ENCODE data around the gene RPA3.
A peak's percentile ranks its signal among the peaks of the same experiment; 100 is the strongest.

The RPA3 gene

DNA sequence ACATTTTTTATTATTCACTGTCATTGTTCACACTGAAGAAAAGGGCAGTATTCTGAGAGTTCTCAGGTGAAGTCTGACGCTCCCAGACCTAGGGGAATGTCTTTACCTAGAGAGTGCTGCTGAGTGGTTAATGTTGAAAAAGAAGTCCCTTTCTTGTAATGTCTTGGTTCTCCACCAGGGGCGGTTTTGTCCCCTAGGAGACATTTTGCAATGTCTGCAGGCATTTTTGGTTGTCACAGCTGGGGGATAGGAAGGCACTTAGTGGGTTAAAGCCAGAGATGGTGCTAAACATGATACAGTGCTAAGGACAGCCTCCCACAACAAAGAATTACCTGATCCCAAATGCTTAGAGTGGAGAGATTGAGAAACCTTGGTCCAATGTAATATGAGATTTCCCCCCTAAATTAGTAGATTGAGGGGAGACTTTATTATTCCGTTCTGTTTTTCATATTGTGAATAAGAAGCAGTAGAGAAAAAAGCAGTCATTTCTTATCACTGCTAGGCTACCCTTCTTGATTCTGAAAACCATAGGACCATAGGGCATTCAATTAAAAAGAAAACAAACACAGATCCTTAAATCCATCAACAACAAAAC lies 64.7 kb downstream of the RPA3 start:
- DNase-seq (ENCODE audit: low spot score), result peak; percentile 25

DNA sequence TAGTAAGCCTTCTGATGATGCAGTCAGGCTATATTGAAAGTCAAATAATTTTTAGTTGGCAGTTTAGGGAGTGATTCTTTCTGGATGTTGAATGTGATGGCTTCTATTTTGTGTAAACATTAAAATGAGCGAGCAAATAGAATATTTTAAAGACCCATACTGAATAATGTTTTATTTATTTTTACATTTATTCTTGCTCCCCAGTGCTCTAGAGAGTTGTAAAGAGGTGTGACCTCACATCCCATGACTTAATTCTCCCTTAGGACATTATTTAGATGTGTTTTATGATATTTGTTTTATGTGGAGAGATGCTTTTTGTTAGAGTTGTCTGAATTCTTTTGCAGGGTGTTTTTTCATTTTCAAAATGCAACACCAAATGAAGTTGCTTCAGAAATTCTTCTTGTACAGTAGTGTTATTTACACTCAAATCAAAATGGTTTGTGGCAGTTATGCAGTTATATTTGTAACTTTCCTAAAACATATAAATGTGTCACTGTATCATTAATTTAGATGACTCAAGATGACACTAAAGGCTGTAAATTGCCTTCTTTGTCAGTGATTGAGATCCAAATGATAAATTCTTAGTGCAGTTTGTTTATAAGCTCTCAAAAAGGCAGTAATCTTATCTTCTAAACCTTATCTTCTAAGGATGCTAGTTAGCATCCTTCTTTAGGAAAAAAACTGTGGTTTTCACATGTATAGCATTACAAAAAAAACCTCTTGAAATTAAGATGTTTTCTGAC lies 65.4 kb downstream of the RPA3 start:
- DNase-seq (ENCODE audit: low spot score), result no peak

DNA sequence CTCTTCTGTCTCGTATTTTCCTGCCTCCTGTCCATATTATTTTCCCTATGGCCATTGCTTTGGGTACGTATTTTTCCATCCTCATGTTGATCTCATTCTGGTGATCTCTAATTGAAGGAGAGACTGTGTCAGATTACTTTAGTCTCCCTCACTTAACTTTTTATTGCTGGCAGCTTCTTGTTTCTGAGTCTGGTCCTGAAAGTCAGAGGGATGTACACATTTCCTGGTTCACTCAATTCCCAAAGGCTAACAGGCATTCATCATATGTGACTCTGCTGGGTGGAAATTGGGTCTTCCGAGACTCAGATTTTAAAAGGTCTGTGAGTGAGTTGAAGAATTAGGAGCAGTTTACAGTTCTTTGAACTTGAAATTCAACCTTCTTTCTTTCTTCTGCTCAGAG lies 66.9 kb downstream of the RPA3 start:
- no peak for DNase-seq (ENCODE audit: low spot score)

DNA sequence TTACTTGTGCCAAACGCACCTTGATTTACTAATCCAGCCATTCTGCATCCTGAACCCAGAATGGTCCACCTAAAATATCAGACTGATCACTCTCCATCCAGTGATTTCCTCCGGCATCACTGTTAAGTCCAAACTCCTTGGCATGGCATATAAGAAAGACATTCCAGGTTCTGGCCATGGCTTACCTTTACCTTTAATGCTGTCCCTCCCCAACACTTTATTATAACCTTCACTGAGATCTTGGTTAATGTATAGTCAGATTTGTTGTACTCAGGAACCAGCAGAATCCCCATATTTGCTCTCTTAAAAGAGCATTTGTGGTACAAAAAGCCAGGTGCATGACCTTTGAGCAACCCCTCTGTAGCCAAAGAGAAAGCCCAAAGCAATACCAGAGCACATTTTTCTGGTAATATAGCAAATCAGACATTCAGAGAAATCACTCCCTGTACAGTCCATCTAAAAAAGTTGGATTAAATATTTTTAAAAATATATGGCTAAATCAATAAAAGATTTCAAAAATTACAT lies 67.7 kb downstream of the RPA3 start:
- DNase-seq (ENCODE audit: low spot score), result no peak

DNA sequence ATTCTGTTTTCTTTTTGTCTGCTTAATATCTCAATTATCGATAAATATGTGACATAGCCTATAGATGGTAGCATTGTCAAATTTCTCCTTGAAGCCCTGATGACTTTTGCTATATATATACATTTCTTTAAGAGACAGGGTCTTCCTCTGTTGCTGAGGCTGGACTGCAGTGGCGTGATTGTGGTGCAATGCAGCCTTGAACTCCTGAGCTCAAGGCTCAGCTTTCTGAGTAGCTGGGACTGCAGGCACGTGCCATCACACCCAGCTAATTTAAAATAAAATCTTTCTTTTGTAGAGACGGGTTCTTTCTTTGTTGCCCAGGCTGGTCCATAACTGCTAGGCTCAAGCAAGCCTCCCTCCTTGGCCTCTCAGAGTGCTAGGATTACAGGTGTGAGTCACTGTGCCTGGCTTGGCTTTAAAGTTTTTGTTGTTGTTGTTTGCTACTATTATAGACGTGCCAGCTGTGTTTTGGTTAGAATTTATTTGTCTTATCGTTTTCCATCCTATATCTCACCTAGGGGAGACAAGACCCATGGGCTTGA lies 70.8 kb downstream of the RPA3 start:
- no peak for DNase-seq (ENCODE audit: low spot score)

DNA sequence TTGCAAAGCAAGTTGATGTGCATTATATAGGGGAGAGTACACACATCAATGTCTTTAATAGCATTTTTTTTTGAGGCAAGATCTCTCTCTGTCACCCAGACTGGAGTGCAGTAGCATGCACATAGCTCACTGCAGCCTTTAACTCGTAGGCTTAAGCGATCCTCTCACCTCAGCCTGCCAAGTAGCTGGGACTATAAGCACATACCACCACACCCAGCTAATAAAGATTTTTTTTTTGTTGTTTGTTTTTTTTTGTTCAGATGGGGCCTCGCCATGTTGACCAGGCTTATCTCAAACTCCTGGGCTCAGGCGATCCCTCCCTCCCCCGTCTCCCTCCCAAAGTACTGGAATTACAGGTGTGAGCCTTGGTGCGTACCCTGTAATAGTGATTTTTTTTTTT lies 76.3 kb downstream of the RPA3 start:
- no peak for DNase-seq (ENCODE audit: low spot score)

DNA sequence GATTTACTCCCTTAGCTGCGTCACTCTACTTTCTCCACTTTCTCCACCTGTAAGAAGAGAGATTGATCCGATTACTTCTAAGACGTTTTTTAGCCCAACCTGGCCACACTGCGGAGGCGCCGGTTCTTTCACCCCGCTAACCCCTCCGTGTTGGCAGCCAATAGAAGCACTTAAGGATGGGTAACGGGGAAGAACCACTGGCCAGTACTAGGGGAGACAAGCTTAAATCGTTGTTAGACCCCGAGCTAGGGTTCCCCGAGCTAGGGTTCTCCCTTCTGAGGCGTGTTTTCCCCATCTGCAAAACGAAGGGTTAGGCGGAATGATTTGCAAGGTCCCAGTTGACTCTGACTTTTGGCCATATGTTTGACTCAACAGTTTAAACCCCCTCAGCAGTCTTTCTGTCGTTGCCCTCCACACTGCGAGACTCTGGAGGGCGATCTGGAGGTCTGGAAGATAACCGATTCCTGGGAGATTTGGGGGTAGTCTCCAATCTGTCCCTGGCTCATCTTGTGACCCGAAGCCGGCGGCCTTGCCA lies 77.2 kb downstream of the RPA3 start:
- DNase-seq (ENCODE audit: low spot score), result no peak

DNA sequence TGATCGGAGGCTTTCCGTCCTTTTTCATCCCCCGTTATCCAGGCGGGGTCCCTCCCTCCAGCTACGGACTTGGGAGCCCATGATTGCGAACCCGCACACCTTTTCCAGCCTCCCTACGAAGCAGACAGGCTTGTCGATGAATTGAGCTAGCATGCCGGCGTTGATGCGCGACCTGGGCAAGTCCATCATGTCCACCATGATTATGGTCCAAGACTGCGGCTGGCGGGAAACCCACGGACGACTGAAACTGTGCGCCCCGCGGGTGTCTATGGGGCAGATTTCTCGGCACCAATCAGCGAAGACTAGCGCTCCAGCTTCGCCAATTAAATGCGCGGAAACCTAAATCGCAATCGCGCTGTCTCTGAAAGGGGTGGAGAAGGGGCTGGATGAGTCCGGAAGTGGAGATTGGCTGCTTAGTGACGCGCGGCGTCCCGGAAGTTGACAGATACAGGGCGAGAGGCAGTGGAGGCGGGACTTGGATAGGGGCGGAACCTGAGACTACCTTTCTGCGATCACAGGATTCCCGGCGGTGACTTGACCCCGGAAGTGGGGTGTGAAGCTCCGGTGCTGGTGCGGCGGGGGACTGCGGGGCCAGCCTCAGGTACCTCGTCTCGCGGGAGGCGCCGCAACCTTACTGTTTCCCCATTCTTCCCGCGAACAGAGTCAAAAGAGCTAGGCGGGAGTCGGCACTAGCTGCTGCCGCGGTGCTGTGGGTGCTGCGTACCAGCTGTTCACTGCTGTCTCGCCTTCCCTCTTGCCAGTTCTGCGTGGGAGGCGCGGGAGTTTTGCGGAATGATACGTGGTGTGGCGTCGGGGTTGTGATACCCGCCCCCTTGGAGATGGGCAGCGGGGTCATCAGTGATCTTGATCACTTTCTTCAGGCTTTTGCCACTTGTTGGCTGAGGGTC lies 77.9 kb downstream of the RPA3 start, which contains the start of gene UMAD1:
Gene UMAD1 (plus strand): TSS at position 532 of the 908 bp plus-strand sequence. CDS start 32,620 bp downstream, outside the sequence.
- peak; percentile 89 for DNase-seq (ENCODE audit: low spot score)

DNA sequence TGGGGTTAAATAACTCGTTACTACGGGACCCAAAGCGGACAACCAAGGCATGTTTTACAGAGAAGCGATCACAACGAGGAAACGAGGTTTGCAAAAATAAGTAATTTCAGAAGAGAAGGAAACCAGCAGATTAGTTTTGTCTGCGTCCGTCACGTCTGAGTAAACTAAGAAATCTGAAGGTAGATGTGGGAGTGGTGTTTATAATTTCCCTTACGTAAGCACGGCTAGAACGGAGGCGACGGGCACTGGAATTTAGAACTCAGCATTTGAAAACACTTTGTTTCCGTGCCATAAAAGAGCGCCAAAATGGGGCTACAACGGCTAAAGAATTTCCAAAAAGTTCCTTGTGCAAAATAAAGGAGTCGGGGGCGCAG lies 78.6 kb downstream of the RPA3 start:
- DNase-seq (ENCODE audit: low spot score), result no peak

DNA sequence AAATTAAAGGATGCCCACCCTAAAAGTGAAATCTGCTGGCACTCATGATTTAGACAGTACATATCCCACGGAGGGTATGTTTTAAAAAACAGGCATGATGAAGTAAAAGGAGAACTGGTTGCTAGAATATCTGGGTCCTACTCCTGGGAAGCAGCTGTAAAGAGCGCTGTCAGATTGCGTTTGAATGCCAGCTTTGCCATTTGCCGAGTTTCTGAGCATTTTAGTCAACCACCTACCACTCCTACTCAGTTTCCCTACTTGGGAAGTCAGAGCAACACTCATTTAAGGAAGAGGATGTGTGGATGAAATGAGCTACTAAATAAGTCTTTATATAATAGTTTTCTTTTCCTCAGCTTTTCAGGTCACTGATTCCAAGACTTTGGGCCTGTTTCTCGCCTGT lies 79.0 kb downstream of the RPA3 start:
- no peak for DNase-seq (ENCODE audit: low spot score)

DNA sequence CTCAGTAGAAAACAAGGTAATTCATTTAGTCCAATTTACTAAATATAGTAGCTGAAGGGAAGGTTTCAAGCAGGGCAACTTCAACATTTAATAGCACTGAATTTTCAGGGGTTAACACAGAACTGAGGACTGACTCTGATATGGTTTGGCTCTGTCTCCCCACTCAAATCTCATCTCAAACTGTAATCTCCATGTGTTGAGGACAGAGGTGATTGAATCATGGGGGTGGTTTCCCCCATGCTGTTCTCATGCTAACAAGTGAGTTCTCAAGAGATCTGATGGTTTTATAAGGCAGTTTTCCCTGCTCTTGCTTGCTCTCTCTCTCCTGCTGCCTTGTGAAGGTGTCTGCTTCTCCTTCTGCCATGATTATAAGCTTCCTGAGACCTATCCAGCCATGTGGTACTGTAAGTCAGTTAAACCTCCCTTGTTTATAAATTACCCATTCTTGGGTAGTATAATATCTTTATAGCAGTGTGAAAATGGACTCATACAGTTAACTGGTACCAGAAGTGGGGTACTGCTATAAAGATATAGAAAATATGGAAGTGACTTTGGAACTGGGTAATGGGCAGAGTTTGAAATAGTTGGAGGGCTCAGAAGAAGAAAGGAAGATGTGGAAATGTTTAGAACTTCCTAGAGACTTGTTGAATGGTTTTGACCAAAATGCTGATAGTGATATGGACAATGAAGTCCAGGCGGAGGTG lies 87.6 kb downstream of the RPA3 start:
- no peak for DNase-seq (ENCODE audit: low spot score)

DNA sequence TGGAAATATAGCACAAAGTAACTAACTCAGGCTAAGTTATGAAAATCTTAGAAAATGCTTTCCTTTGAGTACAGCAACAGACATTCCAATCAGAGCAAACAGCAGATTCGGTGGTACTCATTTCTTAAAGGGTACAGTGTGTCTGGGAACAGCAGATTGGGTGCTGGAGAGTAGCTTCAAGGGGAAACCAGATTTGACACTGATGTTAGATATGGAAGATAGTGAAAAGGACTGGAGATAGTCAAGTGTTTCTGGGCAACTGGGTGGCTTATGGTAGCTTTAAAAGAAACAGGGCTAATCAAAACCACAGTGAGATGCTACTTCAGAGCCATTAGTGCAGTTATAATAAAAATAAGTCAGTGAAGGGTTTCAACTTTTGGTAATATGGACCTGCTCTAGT lies 89.9 kb downstream of the RPA3 start:
- no peak for DNase-seq (ENCODE audit: low spot score)

DNA sequence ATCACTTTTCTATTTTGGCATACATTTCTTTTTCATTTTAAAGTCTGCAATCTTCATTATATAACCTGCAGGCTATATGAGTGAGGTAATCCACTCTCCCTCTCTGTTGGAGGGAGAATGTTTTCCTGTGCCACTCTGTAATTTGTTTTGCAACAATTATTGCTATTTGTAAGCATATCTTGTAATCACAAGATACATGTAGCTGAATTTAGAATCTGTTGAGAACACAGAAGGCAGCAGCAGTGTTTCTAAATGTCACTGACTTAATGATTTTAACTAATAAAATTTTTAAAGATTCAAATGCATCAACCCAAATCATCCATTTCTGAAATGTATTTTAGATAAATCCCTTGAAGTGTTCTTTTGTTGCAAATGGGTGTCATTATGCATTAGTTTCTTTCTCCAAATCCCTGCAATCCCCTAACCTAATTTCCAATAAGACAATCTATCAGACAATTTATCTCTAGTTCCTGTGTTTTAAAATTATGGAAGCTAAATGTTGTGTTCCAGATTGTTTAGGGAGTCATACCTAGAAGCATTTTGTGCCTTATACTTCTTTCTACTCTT lies 97.7 kb downstream of the RPA3 start:
- DNase-seq (ENCODE audit: low spot score), result no peak

DNA sequence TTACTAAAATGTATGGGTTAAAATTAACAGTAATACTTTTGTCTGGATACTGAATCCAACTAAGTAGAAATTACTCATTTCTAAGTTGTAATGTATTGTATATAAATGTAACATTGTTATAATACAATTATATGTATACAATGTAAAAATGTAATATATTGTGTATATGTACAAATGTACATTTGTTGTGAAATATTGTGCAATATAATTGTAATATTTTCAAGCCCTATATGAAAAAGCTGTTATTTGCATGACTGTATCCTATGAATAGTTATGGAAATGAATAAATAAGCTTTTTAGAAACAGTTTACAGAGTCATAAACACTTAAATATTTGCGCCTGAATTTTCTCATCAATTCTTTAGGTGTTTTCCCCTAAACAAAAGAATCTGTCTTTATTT lies 98.2 kb downstream of the RPA3 start:
- no peak for DNase-seq (ENCODE audit: low spot score)

DNA sequence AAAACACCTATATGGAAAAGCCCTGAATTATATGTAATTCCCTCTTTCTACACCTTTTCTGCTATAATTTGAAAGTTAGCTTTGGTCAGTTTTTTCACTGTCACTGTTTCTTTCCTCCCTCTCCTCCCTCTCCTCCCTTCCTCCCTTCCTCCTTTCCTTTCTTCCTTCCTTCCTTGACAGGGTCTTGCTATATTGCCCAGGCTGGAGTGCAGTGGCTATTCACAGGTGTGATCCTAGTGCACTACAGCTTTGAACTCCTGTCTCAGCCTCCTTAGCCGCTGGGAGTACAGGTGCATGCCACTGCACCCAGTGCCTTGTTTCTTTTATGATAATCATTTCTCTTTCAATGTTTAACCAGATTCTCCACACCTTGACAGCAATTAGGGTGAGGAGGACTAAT lies 100.0 kb downstream of the RPA3 start:
- DNase-seq (ENCODE audit: low spot score), result no peak

DNA sequence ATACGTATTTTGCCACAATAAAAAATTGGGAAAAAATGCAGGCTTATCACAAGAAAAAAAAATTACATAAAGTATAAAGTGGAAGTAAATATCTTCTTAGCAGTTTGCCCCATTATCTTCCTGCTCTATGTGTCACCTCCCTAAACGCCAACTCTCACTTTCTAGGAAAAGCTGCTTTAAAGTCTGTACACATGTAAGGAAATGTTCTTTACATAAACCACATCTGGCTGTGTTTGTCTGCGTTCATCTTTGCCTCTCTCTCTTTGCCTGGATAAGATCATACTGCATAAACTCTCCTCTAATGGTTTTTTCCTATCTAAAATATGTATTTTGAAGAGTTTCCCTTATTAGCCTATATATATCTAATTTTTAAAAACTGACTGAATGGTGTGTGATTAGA lies 100.9 kb downstream of the RPA3 start:
- no peak for DNase-seq (ENCODE audit: low spot score)

DNA sequence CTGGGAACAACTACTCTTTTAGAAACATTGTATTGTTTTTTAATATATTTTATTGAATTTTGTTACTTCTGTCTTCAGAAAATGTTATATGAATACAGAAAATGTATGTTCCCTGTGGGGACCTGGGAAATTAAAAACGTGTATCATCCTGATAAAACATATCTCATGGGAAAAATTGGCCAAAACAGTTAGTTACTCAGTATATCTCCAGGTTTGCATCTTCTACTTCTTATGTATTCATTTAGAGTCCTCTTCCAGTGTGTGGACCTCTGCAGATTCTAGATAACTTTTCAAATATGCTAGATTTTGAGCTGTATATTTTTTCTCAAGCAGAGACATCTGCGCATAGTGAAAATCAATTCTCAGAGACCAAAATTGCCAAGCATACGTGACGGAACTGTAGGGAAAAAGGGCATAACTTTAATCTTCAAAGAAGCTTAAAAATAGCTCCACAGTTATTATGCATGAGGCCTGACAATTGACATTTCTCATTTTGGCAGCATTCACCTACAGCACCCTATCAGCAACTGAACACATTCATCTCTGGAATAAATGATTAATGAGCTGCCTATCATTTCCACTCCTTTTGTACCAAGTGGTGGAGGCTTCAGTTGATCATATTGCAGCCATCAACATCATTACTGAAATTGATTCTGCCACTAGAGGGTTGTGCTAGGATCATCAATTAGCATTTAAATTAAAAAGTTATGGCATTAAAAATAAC lies 104.2 kb downstream of the RPA3 start:
- no peak for DNase-seq (ENCODE audit: low spot score)

DNA sequence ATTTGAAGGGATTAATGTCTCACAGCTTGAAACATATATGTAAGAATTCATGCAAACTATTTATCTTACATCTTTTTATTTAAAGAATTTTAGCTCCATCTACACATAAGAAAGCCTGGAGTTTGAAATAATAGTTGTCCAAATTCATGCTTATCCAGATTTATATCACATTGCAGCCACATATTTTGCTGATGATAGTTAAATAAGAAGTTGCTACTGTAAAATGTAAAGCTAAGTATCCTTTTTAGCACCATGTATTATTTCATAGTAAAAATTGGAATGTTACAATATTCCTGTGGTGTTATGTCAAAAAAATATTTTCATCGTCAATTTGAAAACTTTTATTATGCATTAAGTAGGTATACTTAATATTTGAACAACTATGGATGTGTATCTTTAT lies 105.2 kb downstream of the RPA3 start:
- no peak for DNase-seq (ENCODE audit: low spot score)

DNA sequence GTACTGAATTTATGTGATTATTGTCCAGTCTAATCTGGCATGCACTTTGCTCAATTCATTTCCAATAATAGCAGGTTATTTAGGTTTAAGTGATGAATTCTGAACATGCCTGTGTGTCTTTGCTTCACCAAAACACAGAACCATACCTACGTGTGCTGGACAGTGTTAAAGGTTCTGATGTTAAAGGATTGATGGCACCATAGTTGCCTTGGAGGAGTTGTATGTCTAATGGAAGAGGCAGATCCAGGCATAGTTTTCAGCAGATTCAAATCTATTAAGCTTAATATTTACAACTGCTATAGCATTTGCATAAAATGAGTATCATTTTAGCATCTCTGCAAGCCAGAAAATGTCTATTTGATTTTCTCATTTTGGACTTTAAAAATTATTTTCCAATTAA lies 105.9 kb downstream of the RPA3 start:
- no peak for DNase-seq (ENCODE audit: low spot score)

DNA sequence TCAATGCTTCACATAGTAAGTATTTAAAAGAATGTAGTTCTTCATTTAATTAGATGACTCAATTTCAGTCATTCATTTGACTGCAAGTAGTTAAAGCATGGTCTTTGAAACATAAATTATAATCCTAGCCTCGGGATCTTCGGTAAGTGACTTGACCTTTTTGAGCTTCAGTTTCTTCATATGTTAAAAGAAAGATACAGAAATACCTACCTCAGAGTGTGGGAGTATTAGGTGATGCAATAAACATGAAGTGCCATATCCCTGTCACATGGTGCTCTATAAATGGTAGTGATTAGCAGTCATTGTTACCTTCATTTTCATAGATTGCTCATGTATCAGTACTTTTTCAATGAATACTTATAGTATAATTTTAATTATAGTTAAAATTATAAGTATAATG lies 109.1 kb downstream of the RPA3 start:
- DNase-seq (ENCODE audit: low spot score), result no peak

DNA sequence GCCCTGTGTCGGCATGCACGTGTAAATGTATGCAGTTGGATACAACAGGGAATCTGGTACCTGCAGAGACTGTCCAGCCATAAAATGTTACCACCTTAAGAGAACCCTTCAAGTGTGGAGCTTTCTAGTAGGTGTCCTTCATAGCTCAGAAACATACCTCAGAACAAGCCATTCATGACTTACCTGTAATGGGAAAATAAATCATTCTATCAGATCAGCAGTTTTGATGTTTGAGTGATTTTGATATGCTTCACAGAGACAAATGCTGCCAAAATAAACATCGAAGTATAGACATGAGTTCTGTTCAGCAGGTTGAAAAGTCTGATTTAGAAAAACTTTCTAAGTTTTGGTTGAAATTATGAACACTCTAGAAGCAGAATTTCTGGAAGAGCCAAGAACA lies 111.4 kb downstream of the RPA3 start:
- DNase-seq (ENCODE audit: low spot score), result no peak
